HG02943 (cell line): ENCODE data around the gene MDFIC.

ENCODE experiments used
- ATAC-seq: cut with Tn5 transposase; IDR thresholded peaks from one replicate; pipeline ENCODE4 v1.9.1; 2021; ENCODE audit warnings: mild to moderate bottlenecking, low read depth, moderate library complexity; ENCODE audit not compliant: unreplicated experiment

MDFIC gene

DNA sequence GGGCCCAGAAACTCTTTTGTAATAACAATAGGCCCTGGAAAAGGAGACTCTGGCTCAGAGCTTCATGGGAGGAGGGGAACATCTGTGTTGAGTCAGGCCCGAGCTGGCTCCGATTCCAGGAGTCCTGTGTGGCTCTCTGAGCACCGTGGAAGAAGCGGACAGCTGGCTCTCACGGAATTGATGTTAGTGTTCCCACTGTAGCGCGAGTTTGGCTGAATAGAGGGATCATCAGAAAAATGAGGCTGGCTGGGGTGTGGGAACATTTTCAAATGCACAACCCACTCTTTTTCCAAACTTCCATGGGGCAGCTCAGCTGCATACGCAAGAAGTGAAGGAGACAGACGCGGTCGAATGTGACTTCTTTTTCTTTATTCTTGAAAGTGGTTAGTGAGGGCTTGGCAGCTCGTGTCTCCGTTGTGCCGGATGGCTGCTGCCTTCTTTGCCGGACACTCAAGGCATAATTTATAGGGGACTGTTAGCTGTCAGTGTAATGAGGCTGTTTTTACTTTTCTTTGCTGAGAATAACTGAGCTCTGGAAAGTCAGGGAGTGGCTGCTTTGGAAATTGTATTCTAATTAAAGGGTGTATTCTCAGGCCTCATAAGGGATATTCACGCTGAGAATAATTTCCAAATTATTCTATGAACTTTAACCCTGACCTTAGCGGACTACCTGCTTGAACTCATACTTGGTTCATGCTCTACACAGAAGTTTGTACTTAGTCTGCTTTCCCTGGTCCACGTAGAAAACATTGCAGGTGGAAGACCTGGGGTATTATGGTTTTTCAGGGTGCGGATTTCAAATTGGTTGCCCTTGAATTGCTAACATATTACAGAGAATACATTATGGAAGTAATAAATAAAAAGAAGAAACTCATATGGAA lies 23.1 kb downstream of the MDFIC start:
- no peak for ATAC-seq

GRCh38 chr7:114949231-114949630 lies 27.3 kb downstream of the MDFIC start:
- ATAC-seq: no peak

DNA sequence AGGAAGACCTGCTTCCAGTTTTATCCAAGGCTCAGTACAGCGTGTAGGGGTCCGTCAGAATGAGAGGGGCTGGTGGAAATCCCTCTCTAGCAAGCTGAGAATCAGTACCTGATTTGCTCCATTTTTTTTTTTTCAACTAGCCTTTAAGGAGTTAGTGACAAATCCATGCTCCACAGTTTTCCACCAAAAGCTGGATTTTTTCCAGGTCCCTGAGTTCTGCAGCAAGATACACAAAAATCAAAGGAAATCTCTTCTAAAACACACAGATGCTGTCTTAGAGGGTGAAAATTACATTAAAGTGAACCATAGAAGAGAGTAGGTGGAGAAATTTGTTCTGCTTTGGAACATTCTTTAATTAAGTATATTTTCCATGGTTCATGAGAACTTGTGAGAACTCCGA lies 30.4 kb downstream of the MDFIC start:
- ATAC-seq: no peak

- ATAC-seq: no peak
Observed at GRCh38 chr7:114953724-114954123, 31.8 kb downstream of the MDFIC start.

DNA sequence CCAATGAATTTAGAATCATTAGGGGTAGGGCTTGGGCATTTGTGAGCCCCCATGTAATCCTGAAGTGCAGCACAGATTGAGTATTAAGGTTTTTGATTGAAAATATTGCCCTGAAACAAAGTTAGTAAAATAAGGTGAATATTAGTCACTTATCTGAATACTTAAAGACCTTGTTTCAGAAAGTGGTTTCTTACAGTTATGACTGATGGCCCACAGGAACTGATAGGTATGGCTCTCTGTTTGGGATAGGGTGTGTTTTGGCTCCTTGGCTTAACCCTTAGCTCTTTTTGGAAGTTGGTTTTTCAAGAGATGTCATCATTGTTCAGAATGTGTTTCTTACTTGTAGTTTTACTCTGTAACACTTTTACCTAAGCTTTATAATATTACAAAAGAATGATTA lies 34.8 kb downstream of the MDFIC start:
- no peak for ATAC-seq

DNA sequence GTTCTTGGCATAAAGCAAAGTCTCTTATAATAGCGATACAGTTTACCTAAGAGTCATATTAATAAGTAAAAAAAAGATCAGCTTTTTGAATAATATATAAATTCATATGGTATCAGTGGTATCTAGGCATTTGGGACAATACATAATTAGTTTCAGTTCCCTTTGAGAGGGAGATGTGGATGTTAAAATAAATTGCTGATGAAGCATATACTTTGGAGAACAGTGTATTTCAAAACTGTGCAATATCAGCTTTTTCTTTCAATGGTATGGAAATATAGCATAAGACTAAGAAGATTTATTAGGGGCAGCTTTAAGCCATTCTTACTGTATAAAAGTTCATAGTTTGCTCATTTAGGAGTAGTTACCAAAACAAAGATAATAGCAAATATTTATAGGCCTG lies 35.5 kb downstream of the MDFIC start:
- no peak for ATAC-seq

- no peak for ATAC-seq
Observed at GRCh38 chr7:114959931-114960330, 38.0 kb downstream of the MDFIC start.

DNA sequence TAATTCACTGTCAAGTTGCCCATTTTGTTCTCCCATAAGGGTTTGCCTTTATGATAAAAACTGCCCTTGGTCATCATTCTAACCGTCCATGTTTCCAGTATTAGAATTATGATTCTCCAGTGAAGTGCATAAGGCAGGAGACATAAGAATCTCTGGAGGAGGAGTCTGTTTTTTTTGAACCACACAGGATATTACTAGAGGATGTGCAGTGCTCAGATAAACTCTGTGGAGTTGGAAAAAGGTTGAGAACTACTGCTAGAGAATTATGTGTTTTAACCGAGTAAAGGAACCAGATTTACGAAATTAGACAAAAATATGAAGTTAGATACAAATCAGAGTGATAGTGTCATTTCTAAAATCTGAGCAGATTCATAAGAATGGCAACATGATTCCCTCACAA lies 40.5 kb downstream of the MDFIC start:
- no peak for ATAC-seq

DNA sequence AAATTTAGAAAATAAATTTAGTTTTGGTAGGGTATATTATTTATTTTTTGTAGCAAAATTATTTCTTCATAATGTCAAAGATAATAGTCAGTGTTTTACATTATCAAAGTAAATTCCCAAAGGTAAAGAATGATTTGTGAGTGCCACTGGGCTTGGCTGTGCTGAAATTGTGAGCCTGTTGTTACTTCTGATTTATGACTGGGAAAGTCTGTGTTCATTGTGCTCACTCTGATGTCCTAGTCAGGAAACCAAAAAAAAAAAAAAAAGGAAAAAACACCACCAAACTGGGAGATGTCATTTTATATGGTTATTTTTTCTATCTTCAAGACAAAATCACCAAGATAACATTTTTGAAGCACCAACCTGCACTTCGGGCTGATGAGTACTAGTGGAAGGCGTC lies 44.3 kb downstream of the MDFIC start:
- ATAC-seq: no peak

GRCh38 chr7:114969096-114969495 lies 47.2 kb downstream of the MDFIC start:
- ATAC-seq: no peak

GRCh38 chr7:114970308-114970707 lies 48.4 kb downstream of the MDFIC start:
- ATAC-seq: no peak

- ATAC-seq: no peak
Observed at GRCh38 chr7:114970732-114971131, 48.8 kb downstream of the MDFIC start.

- ATAC-seq: no peak
Observed at GRCh38 chr7:114972567-114972966, 50.7 kb downstream of the MDFIC start.

DNA sequence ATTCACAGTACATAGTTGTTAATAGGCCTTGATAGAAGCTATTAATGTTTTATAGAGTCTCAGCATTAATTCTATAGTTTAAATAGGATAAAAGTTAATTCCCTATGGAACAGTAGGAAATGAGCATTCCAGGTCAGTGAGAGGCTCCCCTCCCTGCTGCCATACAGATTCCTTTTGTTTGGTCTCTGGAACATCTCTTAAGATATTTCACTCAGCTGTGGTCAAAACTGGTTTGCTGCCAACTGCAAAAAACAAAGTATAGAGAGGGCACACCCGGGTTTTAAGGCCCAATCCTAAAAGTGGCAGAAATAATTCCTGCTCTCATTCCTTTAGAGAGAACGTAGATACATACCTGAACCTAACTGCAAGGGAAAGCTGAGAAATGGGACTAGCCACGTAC lies 51.3 kb downstream of the MDFIC start:
- no peak for ATAC-seq

GRCh38 chr7:114975401-114975800 lies 53.5 kb downstream of the MDFIC start:
- no peak for ATAC-seq

DNA sequence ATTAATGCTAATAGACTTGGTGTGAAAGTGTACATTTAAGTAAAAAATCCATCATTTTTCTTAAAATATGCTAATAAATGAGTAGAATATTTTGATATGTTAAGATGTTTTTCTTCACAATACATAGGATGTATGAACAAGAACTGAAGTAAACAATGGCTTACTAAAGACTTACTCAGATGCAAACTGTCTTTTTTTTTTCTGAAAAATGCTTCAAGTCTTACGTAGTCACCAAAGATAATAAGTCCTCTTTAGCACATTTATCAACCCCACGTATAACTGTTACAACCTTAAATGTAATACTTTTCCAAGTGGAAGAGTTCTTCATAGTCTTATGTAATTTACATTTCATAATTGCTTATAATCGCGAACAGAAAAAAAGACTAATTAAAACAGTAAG lies 54.8 kb downstream of the MDFIC start:
- ATAC-seq: no peak

DNA sequence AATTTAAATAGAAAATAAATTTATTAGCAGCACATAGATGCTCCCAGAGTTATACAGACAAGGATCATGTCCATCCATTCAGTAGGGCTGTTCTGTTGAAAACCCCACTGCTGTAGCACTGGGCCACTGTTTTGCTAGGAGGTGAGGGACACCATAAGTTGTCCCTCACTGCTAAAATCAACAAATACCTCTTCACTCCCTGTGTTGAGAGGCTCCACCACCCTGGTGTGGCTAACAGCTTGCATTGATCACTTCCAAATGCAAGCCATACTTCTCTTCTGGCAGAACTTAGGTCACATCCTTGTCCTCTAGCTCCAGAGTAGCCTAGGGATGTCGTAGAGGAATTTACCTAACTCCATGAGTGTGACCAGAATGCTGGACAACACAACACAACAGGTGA lies 55.4 kb downstream of the MDFIC start:
- ATAC-seq: no peak

- no peak for ATAC-seq
Observed at GRCh38 chr7:114979388-114979787, 57.5 kb downstream of the MDFIC start.

DNA sequence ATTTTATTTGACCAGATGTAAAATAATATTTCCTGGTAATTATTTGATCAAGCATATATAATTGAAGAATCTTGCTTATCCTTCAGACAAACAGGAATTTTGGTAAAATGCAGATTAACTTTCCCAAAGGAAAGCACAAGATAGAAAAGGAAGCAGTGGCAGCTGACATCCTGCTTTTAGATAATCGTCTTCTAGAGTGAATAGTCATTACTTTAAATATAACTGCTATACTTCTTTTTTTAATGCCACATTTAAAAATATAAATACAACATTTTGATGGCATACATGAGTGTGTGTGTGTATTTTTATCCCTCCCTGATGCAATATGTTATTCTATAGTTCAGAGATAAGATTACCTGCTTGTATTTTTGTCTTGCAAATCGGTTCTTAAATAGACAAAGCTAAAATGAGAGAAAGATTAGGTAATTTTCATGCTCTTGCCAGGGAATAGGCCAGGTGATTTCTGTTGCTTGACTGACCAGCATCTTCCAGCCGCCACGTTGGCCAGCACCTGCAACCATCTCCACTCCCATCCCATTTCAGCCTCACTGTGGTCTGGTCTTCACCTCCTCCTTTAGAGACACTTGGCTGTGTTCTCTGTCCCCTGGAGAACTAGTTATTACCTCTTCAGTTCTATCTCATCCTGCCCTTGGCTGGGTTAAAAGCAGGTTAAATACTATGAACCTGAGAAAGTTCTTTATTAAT lies 58.1 kb downstream of the MDFIC start:
- ATAC-seq: no peak

DNA sequence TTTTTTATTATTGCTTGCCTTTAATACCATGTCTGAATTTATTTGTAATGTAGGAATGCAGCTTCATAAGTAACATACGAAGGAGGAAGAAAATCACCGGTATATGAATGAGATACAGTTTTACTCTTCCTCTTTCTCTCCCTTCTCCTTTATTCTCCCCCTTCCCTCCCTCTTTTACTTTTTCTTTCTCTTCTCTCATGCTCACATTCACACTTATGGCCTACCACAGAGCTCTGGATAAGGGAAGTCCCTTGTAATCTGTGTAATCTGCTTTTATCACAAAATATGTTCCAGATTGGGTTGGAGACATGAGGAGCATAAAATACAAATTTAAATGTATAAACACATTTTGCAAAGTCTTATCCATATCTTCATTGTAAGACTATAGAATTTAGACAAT lies 59.4 kb downstream of the MDFIC start:
- no peak for ATAC-seq

DNA sequence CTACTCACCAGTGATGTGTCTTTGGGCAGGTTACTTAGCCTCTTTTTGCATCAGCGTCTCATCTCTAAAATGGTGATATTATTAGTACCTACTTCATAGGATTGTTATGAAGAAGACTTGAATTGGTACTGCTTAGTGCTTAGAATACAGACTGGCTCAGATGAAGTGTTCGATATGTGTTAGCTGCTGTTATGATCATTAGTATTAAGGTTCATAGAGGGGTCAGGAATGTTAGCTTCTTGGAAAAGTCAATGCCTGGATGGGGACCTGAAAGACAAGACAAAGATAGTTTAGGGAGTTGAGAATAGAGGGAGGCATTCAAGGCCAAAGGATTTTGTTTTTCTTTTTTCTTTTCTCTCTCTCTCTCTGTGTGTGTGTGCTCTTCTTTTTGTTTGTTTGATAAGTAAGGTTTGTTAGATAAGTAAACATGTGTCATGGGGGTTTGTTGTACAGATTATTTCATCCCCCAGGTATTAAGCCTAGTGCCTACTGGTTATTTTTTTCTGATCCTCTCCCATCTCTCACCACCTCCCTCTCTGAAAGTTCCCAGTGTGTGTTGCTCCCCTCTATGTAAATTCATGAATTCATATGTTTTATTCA lies 63.3 kb downstream of the MDFIC start:
- no peak for ATAC-seq
